Activated naive CD8-positive, alpha-beta T cell treated with anti-CD3 and anti-CD28 coated beads, Interleukin-2, amount 10 ng/mL, durations not matched to agents 7 days and 5 days (primary cell): ENCODE data around the gene SKAP1. TPM values are rescaled to one million over a fixed set of nuclear protein-coding genes. Genes with fewer than 3 reads are reported as not detected.

Source experiments
- ATAC-seq: fragments of 150-1000 bp; cut with Tn5 transposase; one replicate; pipeline ENCODE4 v1.10.0; 2021; ENCODE audit warnings: low read depth, moderate library complexity
- POLR2A ChIA-PET: fragments of 350-600 bp; sonication (Branson Sonifier 250); formaldehyde crosslinking; loops from one replicate; lab custom pipeline; 2021; ENCODE audit warnings: antibody characterized with exemption; lab: Charles Lee
- DNase-seq: peaks from one replicate; pipeline ENCODE4 v3.0.0; 2021
- H3K27ac Mint-ChIP-seq: one replicate; pipeline ENCODE4 v1.8.0; 2022; ENCODE audit warnings: mild to moderate bottlenecking, mixed read lengths
- H3K27me3 Mint-ChIP-seq: one replicate; pipeline ENCODE4 v1.8.0; 2022; ENCODE audit warnings: mild to moderate bottlenecking, moderate library complexity, mixed read lengths
- H3K36me3 Mint-ChIP-seq: one replicate; pipeline ENCODE4 v1.8.0; 2021; ENCODE audit warnings: mild to moderate bottlenecking, mixed read lengths
- H3K4me1 Mint-ChIP-seq: one replicate; pipeline ENCODE4 v1.8.0; 2021; ENCODE audit warnings: mixed read lengths
- H3K4me3 Mint-ChIP-seq: one replicate; pipeline ENCODE4 v1.8.0; 2022; ENCODE audit warnings: mild to moderate bottlenecking, moderate library complexity, mixed read lengths
- H3K9me3 Mint-ChIP-seq: one replicate; pipeline ENCODE4 v1.8.0; 2021; ENCODE audit warnings: mixed read lengths
- microRNA-seq: library from miRNA; unstranded; fragments of <30 nt; microRNA quantifications from one replicate; pipeline ENCODE4 v1.2.0, GENCODE V29; 2022
- total RNA-seq, 2 experiments: library from RNA; stranded (reverse); gene quantifications; one replicate each; pipeline ENCODE4 v1.2.3, GENCODE V29; 2021

Gene SKAP1
- total RNA-seq, 2 experiments from 2014 or later, result 96.0 to 98.8 TPM

DNA sequence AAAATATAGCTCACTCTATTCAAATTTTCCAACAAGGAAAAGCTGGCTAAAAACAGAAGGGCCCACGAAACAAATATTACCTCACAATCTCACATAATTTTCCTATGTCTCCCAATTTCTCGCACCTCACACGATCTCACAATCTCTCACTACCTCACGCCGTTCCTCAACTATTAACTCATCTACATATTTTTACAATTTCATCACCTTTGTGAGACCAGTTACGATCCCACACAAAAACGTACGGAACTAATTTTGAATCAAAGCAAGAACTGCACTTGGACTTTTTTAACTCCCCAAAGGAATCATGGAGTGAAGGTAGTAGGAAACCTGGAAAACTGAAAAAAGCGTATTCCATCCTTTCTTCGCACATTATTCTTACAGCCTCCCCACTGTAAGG is 329.9 kb downstream of the SKAP1 start:
- H3K4me3 Mint-ChIP-seq, result peak overlapping the region; percentile 97
- ATAC-seq, result no peak
- H3K27ac Mint-ChIP-seq, result no peak overlapping the region
- H3K4me1 Mint-ChIP-seq, result peaks cover 43% of the 10 kb centered on the region
- no peak for DNase-seq
- H3K9me3 Mint-ChIP-seq, result no peaks in the 10 kb centered on the region
- no peaks in the 10 kb centered on the region for H3K27me3 Mint-ChIP-seq
- POLR2A ChIA-PET, result interaction anchor here (1.0 to 5.9 kb wide), 2 partner anchors 8 to 12 kb away, joined by 3 to 45 read pairs; no protein-coding TSS in a partner anchor
- H3K36me3 Mint-ChIP-seq, result peaks cover 13% of the 10 kb centered on the region

- no peak overlapping the region for H3K4me3 Mint-ChIP-seq
- POLR2A ChIA-PET, result no interaction called here
These were observed 334.4 kb downstream of the SKAP1 start for GRCh38 chr17:48095611-48096010.

GRCh38 chr17:48093341-48094045 is 336.5 kb downstream of the SKAP1 start:
- H3K4me3 Mint-ChIP-seq, result no peak overlapping the region
- POLR2A ChIA-PET, result interaction anchor here (0.6 to 0.7 kb wide), 2 partner anchors 12 to 173 kb away, joined by 3 to 6 read pairs; no protein-coding TSS in a partner anchor

More at GRCh38 chr17:48095611-48096010, 334.4 kb downstream of the SKAP1 start:
- Mint-ChIP-seq H3K27ac (no peak overlapping the region), H3K4me1 (peaks cover 16% of the 10 kb centered on the region), H3K36me3 (peaks cover 5% of the 10 kb centered on the region), H3K9me3 (no peaks in the 10 kb centered on the region), H3K27me3 (no peaks in the 10 kb centered on the region)
- no peak for ATAC-seq
- no peak for DNase-seq

DNA sequence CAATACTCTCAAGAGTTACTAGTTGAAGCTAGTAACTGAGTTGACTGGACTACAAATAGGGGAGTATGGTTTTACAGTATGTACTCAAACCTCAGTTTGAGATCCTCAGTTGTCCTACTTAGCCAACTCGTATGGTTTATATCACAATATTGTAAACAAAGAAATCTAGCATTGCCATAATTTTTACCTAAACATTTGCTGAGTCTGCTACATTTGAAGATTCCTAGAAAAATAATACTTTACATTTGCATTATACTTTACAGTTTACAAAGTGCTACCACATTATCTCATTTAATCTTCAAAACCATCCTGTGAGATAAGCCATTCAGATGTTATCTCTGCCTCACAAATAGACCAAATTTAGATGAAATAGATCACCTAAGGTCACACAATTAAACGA is 345.1 kb downstream of the SKAP1 start:
- H3K4me3 Mint-ChIP-seq, result no peak overlapping the region
- POLR2A ChIA-PET, result interaction anchor here (0.7 to 1.4 kb wide), 2 partner anchors 28 to 40 kb away, joined by 3 read pairs; no protein-coding TSS in a partner anchor
- peaks cover 6% of the 10 kb centered on the region for H3K4me1 Mint-ChIP-seq
- H3K36me3 Mint-ChIP-seq, result no peaks in the 10 kb centered on the region
- ATAC-seq (no peak), DNase-seq (no peak)
- no peaks in the 10 kb centered on the region for H3K9me3 Mint-ChIP-seq
- no peak overlapping the region for H3K27ac Mint-ChIP-seq
- H3K27me3 Mint-ChIP-seq, result no peaks in the 10 kb centered on the region

More at GRCh38 chr17:48093341-48094045, 336.5 kb downstream of the SKAP1 start:
- no peaks in the 10 kb centered on the region for H3K27me3 Mint-ChIP-seq
- no peak for ATAC-seq
- H3K4me1 Mint-ChIP-seq, result peaks cover 9% of the 10 kb centered on the region
- no peak overlapping the region for H3K27ac Mint-ChIP-seq
- H3K9me3 Mint-ChIP-seq, result no peaks in the 10 kb centered on the region
- H3K36me3 Mint-ChIP-seq, result peaks cover 3% of the 10 kb centered on the region
- no peak for DNase-seq

Small RNAs within 50 kb of the gene (microRNA-seq; reads per million reads assigned to microRNA genes)
- gene MIR1203, result not detected

Other genes with a start within 250 kb of the SKAP1 start
- not detected for gene HOXB1, start 100.8 kb upstream of the SKAP1 start, total RNA-seq
- 10 to 100 TPM; 19.5 to 20.0 TPM for gene HOXB2, start 114.9 kb upstream of the SKAP1 start, total RNA-seq
- 1 to 10 TPM; 5.3 to 6.4 TPM for gene HOXB4, start 148.1 kb upstream of the SKAP1 start, total RNA-seq
- 10 to 100 TPM; 10.5 to 13.6 TPM for gene HOXB3, start 160.0 kb upstream of the SKAP1 start, total RNA-seq
- gene HOXB5, start 163.6 kb upstream of the SKAP1 start, total RNA-seq, result not detected
- gene HOXB6, start 174.8 kb upstream of the SKAP1 start, total RNA-seq, result not detected
- gene HOXB7, start 180.8 kb upstream of the SKAP1 start, total RNA-seq, result 1 to 10 TPM in 1 of 2 experiments, under 1 TPM in 1; 0.80 to 1.0 TPM
- gene HOXB8, start 185.1 kb upstream of the SKAP1 start, total RNA-seq, result not detected
- gene HOXB9, start 196.1 kb upstream of the SKAP1 start, total RNA-seq, result under 1 TPM; 0.11 to 0.23 TPM